GM12878 (cell line): ENCODE measurements around the gene HOOK2. TPM values are rescaled to one million over a fixed set of nuclear protein-coding genes. Genes with fewer than 3 reads are reported as not detected.

ENCODE experiments used
- BCL11A ChIP-seq: IDR thresholded peaks from 2 replicates; pipeline ENCODE4 v1.6.1; 2011; ENCODE audit warnings: low read depth, low read length
- BHLHE40 ChIP-seq, 2 experiments: fragments of 450-650 bp in 1 of 2; IDR thresholded peaks; 2 replicates each; pipeline ENCODE4 v1.6.1; 2011 to 2017; ENCODE audit warnings: low read depth in 2 of 2, borderline replicate concordance in 1 of 2, improper control_type of control experiment in 1 of 2, low read length in 1 of 2, mild to moderate bottlenecking in 1 of 2
- CEBPB ChIP-seq, 2 experiments: fragments of 150-350 bp in 1 of 2; IDR thresholded peaks; 2 replicates each; pipeline ENCODE4 v1.6.1; 2012 to 2014; ENCODE audit warnings: low read depth in 2 of 2, low read length in 2 of 2, borderline replicate concordance in 1 of 2, inconsistent platforms in 1 of 2
- ESRRA ChIP-seq: IDR thresholded peaks from 2 replicates; pipeline ENCODE4 v1.6.1; 2012; ENCODE audit warnings: mild to moderate bottlenecking, low read length, improper control_type of control experiment
- EZH2 ChIP-seq: IDR thresholded peaks from 2 replicates; pipeline ENCODE4 v1.6.1; 2012; ENCODE audit warnings: low read depth, mild to moderate bottlenecking, control low read depth, inconsistent platforms, low read length, borderline replicate concordance; ENCODE audit not compliant: control insufficient read depth
- LARP7 ChIP-seq: fragments of 450-650 bp; IDR thresholded peaks from 2 replicates; pipeline ENCODE4 v1.6.1; 2017; ENCODE audit warnings: mild to moderate bottlenecking
- MTA3 ChIP-seq: IDR thresholded peaks from 2 replicates; pipeline ENCODE4 v1.6.1; 2012; ENCODE audit warnings: low read length, inconsistent platforms, borderline replicate concordance
- NR2F1 ChIP-seq: fragments of 450-650 bp; conservative IDR thresholded peaks from 2 replicates; pipeline ENCODE4 v1.6.1; 2017; ENCODE audit warnings: mild to moderate bottlenecking
- POLR2AphosphoS2 ChIP-seq: IDR thresholded peaks from 2 replicates; pipeline ENCODE4 v1.6.1; 2011; ENCODE audit warnings: low read depth, mild to moderate bottlenecking, low read length, improper control_type of control experiment, moderate library complexity
- RBBP5 ChIP-seq: fragments of 200-600 bp; sonication (generic); conservative IDR thresholded peaks from 2 replicates; pipeline ENCODE4 v1.6.1; 2016
- RCOR1 ChIP-seq: conservative IDR thresholded peaks from 2 replicates; pipeline ENCODE4 v1.6.1; 2012; ENCODE audit warnings: low read depth, low read length, improper control_type of control experiment
- SIN3A ChIP-seq: IDR thresholded peaks from 2 replicates; pipeline ENCODE4 v1.6.1; 2012; ENCODE audit warnings: low read depth, low read length, improper control_type of control experiment
- SRF ChIP-seq, 2 experiments: IDR thresholded peaks; 2 replicates each; pipeline ENCODE4 v1.6.1; 2011; ENCODE audit warnings: low read depth in 2 of 2, low read length in 2 of 2, mild to moderate bottlenecking in 1 of 2, moderate library complexity in 1 of 2
- STAT1 ChIP-seq: fragments of 450-650 bp; conservative IDR thresholded peaks from 2 replicates; pipeline ENCODE4 v1.6.1; 2014; ENCODE audit warnings: antibody characterized with exemption, mild to moderate bottlenecking
- ZNF207 ChIP-seq: fragments of 450-650 bp; IDR thresholded peaks from 2 replicates; pipeline ENCODE4 v1.6.1; 2014; ENCODE audit warnings: antibody characterized with exemption, mild to moderate bottlenecking, borderline replicate concordance
- ZNF24 ChIP-seq: fragments of 450-650 bp; IDR thresholded peaks from 2 replicates; pipeline ENCODE4 v1.6.1; 2017; ENCODE audit warnings: antibody characterized with exemption, mild to moderate bottlenecking
- ZSCAN29 ChIP-seq: fragments of 450-650 bp; IDR thresholded peaks from 2 replicates; pipeline ENCODE4 v1.6.1; 2017; ENCODE audit warnings: mild to moderate bottlenecking, moderate library complexity
- polyA plus RNA-seq, 11 experiments: library from polyadenylated mRNA; depleted of rRNA in 4 of 11; unstranded in 6 of 11; stranded (reverse) in 5 of 11; fragments of >200 nt; fragmentation: Nextera tagmentation in 4 of 11; fragmentation: Illumina TruSeq in 1 of 11; extraction: Ambion mirVana in 4 of 11; extraction: Trizol in 1 of 11; gene quantifications; 1 replicate in 1 of 11; 2 replicates in 10 of 11; pipeline versions ENCODE4 v1.2.1 to v1.2.3, GENCODE V29; 2011 to 2016; ENCODE audit warnings: inconsistent platforms in 2 of 11, missing spikeins in 2 of 11, low read depth in 1 of 11
- total RNA-seq, 4 experiments: library from RNA; depleted of rRNA in 3 of 4; stranded (reverse); fragments of >200 nt in 3 of 4; fragmentation: Illumina TruSeq in 1 of 4; extraction: Trizol in 1 of 4; gene quantifications; 2 replicates each; pipeline versions ENCODE4 v1.2.1 to v1.2.3, GENCODE V29; 2013 to 2021
- TF ChIP-seq, protein P1 (sequence below): fragments of 450-650 bp; IDR thresholded peaks from 2 replicates; pipeline ENCODE4 v1.6.1; 2018; ENCODE audit warnings: mild to moderate bottlenecking, low read depth, moderate library complexity; ENCODE audit not compliant: partially characterized antibody
- TF ChIP-seq, protein P2 (sequence below): IDR thresholded peaks from 2 replicates; pipeline ENCODE4 v1.6.1; 2011; ENCODE audit warnings: low read depth, mild to moderate bottlenecking, low read length, moderate library complexity, borderline replicate concordance; ENCODE audit errors: extremely low read depth
- TF ChIP-seq, protein P3 (sequence below): fragments of 450-650 bp; IDR thresholded peaks from 2 replicates; pipeline ENCODE4 v1.6.1; 2017; ENCODE audit warnings: mild to moderate bottlenecking, moderate library complexity
- TF ChIP-seq, protein P4 (sequence below): fragments of 450-650 bp; IDR thresholded peaks from 2 replicates; pipeline ENCODE4 v1.6.1; 2017; ENCODE audit warnings: mild to moderate bottlenecking, low read depth, inconsistent platforms; ENCODE audit not compliant: poor library complexity, severe bottlenecking
- TF ChIP-seq, protein P5 (sequence below): IDR thresholded peaks from 2 replicates; pipeline ENCODE4 v1.6.1; 2012; ENCODE audit warnings: low read depth, low read length, improper control_type of control experiment

Gene HOOK2
- total and polyA plus RNA-seq, 10 of the 15 experiments (the other 5 are each of a cell fraction or from before 2014, with no cell fraction given), result 1.5 to 9.6 (median 6.2) TPM

DNA sequence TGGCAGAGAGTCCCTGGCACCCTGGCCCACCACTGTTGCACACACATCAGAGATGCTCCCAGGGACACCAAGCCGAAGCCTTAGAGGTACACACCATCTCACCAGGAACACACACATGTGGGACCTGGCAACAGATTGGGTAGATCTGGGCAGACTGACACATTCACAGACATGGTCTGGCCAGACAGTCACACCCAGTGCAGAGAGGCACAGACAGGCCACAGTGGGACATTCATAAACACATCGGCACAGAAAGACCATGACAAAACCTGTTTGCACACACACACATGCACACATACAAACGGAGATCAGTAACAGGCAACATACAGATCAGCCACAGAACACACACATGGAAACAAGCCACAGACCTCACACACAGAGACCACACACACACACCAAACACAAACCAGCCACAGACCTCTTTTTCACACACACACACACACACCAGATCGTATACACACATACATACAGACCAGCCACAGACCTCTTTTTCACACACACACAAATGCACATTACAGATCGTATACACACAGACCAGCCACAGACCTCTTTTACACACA, 9.6 kb upstream of the HOOK2 start (continued):
- no peak for TF ChIP-seq ZNF207
- TF ChIP-seq RCOR1, result no peak
- no peak for TF ChIP-seq SRF (IDR thresholded peaks at IDR 0.05; ENCODE audit: low read depth in 2 of 2, low read length in 2 of 2)
- no peak for TF ChIP-seq POLR2AphosphoS2
- peak in 1 of 2 experiments; percentile 36; a peak in 1 of 4 replicates for TF ChIP-seq BHLHE40 (IDR thresholded peaks at IDR 0.05; ENCODE audit: borderline replicate concordance in 1 of 2, low read depth in 2 of 2, low read length in 1 of 2)
- TF ChIP-seq BCL11A, result no peak
- no peak for TF ChIP-seq CEBPB (IDR thresholded peaks at IDR 0.05; ENCODE audit: borderline replicate concordance in 1 of 2, low read depth in 2 of 2, low read length in 2 of 2)
- no peak for TF ChIP-seq EZH2
- TF ChIP-seq NR2F1, result no peak
- no peak for TF ChIP-seq MTA3
- TF ChIP-seq, protein P1, sequence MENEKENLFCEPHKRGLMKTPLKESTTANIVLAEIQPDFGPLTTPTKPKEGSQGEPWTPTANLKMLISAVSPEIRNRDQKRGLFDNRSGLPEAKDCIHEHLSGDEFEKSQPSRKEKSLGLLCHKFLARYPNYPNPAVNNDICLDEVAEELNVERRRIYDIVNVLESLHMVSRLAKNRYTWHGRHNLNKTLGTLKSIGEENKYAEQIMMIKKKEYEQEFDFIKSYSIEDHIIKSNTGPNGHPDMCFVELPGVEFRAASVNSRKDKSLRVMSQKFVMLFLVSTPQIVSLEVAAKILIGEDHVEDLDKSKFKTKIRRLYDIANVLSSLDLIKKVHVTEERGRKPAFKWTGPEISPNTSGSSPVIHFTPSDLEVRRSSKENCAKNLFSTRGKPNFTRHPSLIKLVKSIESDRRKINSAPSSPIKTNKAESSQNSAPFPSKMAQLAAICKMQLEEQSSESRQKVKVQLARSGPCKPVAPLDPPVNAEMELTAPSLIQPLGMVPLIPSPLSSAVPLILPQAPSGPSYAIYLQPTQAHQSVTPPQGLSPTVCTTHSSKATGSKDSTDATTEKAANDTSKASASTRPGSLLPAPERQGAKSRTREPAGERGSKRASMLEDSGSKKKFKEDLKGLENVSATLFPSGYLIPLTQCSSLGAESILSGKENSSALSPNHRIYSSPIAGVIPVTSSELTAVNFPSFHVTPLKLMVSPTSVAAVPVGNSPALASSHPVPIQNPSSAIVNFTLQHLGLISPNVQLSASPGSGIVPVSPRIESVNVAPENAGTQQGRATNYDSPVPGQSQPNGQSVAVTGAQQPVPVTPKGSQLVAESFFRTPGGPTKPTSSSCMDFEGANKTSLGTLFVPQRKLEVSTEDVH, result no peak
- no peak for TF ChIP-seq SIN3A
- TF ChIP-seq LARP7, result no peak
- TF ChIP-seq STAT1, result no peak
- TF ChIP-seq, protein P2, sequence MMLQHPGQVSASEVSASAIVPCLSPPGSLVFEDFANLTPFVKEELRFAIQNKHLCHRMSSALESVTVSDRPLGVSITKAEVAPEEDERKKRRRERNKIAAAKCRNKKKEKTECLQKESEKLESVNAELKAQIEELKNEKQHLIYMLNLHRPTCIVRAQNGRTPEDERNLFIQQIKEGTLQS, result no peak
- no peak for TF ChIP-seq RBBP5
- no peak for TF ChIP-seq ZSCAN29
- TF ChIP-seq ESRRA, result no peak
- TF ChIP-seq, protein P3, sequence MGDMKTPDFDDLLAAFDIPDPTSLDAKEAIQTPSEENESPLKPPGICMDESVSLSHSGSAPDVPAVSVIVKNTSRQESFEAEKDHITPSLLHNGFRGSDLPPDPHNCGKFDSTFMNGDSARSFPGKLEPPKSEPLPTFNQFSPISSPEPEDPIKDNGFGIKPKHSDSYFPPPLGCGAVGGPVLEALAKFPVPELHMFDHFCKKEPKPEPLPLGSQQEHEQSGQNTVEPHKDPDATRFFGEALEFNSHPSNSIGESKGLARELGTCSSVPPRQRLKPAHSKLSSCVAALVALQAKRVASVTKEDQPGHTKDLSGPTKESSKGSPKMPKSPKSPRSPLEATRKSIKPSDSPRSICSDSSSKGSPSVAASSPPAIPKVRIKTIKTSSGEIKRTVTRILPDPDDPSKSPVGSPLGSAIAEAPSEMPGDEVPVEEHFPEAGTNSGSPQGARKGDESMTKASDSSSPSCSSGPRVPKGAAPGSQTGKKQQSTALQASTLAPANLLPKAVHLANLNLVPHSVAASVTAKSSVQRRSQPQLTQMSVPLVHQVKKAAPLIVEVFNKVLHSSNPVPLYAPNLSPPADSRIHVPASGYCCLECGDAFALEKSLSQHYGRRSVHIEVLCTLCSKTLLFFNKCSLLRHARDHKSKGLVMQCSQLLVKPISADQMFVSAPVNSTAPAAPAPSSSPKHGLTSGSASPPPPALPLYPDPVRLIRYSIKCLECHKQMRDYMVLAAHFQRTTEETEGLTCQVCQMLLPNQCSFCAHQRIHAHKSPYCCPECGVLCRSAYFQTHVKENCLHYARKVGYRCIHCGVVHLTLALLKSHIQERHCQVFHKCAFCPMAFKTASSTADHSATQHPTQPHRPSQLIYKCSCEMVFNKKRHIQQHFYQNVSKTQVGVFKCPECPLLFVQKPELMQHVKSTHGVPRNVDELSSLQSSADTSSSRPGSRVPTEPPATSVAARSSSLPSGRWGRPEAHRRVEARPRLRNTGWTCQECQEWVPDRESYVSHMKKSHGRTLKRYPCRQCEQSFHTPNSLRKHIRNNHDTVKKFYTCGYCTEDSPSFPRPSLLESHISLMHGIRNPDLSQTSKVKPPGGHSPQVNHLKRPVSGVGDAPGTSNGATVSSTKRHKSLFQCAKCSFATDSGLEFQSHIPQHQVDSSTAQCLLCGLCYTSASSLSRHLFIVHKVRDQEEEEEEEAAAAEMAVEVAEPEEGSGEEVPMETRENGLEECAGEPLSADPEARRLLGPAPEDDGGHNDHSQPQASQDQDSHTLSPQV, result no peak
- TF ChIP-seq, protein P4, sequence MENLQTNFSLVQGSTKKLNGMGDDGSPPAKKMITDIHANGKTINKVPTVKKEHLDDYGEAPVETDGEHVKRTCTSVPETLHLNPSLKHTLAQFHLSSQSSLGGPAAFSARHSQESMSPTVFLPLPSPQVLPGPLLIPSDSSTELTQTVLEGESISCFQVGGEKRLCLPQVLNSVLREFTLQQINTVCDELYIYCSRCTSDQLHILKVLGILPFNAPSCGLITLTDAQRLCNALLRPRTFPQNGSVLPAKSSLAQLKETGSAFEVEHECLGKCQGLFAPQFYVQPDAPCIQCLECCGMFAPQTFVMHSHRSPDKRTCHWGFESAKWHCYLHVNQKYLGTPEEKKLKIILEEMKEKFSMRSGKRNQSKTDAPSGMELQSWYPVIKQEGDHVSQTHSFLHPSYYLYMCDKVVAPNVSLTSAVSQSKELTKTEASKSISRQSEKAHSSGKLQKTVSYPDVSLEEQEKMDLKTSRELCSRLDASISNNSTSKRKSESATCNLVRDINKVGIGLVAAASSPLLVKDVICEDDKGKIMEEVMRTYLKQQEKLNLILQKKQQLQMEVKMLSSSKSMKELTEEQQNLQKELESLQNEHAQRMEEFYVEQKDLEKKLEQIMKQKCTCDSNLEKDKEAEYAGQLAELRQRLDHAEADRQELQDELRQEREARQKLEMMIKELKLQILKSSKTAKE, result peak; percentile 80
- TF ChIP-seq, protein P5, sequence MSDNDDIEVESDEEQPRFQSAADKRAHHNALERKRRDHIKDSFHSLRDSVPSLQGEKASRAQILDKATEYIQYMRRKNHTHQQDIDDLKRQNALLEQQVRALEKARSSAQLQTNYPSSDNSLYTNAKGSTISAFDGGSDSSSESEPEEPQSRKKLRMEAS, result no peak
- TF ChIP-seq ZNF24, result no peak
